GM18861 (cell line): ENCODE results near the gene C2CD2.

Source experiments
- ATAC-seq: cut with Tn5 transposase; IDR thresholded peaks from one replicate; pipeline ENCODE4 v1.9.1; 2021; ENCODE audit not compliant: unreplicated experiment

Gene C2CD2

GRCh38 chr21:41890355-41890754, 63.5 kb downstream of the C2CD2 start:
- no peak for ATAC-seq

GRCh38 chr21:41888749-41889376, 65.0 kb downstream of the C2CD2 start:
- ATAC-seq: no peak

DNA sequence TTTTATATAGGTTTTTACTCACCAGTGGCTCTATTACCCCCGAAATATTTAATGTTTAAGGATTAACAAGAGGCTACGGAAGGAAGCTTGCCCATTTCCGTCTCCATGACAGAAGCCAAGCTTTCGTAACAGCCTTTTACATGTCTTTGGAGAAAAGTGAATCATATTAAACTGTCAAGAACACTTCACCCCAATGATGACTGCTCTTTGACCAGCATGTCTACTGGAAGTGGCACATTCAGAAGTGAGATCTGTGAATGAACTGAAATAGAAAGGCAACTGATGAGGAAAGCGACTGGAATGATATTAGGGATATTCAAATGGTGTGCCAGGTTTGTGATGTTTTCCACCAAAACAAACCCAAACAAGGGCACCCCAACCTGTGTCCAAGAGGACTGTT, 66.2 kb downstream of the C2CD2 start:
- no peak for ATAC-seq

GRCh38 chr21:41886328-41886727, 67.5 kb downstream of the C2CD2 start:
- no peak for ATAC-seq

DNA sequence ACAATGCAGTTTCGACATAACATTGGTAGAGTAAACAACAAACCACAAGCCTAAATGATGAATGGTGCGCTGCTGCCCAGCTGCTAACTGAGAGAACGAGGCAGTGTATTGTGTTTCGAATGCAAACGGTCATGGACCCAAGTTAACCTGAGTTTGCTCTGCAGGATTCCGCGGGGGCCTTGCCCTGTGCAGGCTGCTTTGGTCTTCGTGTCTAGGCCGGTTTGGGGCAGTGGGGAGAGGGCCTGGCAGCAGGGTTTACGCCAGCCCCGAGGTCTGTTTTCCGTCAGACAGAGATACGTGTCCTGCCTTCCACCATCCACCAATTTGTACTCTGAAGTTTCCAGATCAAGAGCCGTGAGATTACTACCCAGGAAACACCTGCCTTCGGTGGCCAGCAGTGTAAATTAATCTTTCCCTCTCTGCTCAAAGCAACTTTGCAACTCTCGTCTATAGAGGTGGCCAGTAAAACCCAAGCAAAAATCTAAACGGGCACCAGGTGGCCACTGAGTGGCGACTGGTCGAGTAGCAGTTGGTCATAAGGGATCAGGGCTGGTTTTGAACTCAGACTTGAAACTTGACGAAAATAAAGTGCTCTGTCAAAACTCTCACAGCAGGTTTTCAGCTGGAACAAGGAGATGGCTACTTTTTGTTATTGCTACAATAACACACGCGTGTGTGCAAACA, 68.3 kb downstream of the C2CD2 start:
- no peak for ATAC-seq

DNA sequence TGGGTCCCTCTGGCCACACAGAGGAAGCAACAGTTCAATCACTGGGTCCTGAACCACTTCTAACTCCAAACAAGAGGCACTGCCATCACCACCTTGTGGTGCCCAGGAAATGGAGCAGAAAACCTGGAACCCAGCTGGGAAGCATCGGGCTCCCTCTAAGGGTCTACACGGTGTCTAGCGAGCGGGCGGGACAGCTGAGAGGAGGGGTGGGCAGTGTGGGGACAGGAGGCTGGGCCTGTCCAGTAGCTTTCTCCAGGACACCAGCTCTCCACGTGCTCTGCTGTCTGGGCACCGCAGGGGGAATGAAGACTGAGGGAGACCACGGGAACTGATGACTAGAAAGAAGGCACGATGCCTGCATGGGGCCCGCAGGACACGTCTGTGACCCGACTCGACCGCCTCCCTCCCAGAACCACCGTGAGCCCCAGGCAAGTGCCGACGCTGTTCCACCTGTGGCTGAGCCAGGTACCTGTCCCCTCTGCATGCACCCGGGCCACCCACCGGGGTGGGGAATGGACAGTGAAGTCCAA, 69.3 kb downstream of the C2CD2 start:
- no peak for ATAC-seq

- ATAC-seq: no peak
Observed at GRCh38 chr21:41883582-41883981, 70.2 kb downstream of the C2CD2 start.

DNA sequence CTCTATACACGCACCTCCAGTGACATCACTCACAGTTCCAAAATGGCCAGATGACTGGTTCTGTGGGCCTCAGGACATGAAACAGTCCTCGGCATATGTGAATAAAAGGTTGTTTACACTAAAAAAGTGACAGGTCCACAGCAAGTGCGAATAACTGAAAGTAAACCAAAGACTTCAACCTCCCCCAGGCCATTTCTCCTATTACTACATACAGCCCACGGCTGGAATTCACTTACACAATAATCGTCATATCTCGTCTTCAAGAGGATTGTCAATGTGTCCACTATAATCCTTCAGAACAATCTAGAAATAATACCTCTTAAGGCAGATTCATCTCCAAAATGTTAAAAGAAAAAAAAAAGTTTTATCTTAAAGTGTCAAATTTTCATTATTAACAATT, 72.8 kb downstream of the C2CD2 start:
- no peak for ATAC-seq

- ATAC-seq: no peak
Observed at GRCh38 chr21:41880153-41880552, 73.7 kb downstream of the C2CD2 start.

DNA sequence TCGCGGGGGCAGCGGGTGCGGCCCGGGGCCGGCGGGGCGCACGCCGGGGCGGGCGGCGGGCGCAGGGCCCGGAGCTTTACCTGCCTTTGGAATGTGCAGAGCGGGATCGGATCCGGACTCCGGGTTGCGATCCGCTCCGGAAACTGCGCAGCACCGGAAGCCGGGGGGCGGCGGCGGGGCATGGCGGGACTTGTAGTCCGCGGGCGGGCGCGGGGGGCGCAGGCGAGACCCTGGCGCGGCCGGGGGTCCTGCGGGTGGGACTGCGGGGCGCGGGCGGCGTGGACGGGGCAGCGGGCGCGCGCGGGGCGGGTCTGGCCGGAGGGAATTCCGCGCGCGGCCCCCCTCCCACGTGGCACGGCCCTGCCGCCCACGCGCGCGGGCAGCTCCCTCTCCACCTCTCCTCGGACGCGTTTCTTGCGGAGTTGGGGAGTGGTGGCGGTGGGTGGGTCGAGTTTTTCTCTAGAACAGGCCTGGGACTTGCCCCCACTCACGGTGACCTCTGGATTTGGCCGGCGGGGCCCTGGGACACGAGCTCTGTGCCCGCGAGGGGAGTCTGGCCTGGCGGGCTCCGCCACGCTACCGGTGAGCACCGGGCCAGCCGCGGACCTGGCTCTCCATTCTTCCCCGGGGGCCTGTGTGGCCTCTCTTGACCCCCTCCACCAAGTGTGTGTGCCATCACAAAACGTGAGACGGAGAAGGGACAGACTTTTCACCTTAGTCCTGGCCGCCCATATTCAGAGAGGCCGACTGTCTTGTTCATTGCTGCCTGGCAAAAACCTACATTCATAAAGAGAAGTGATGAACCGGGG, 74.4 kb downstream of the C2CD2 start, which contains the start of gene PRDM15:
Gene PRDM15, minus strand, starts transcription at position 155 of the 809 bp plus-strand sequence. CDS start 18,981 bp downstream, outside the sequence.
- ATAC-seq: peak; percentile 33

DNA sequence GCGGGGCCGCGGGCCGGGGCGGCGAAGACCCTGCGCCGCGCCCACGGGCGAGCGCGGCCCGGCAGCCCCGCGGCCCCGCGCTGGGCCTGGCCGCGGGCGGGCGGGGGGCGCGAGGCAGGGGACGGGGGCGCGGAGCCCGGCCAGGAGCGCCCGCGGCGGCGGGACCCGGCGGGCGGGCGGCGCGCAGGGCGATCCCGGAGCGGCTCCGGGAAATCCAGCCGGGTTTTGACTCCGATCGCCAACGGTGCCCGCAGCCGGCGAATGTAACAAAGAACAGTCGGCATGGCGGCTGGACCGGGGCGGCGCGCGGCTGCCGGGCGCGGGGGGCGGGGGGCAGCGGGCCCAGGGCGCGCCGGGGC, 75.0 kb downstream of the C2CD2 start:
- peak; percentile 51 for ATAC-seq

- ATAC-seq: peak; percentile 21
Observed at GRCh38 chr21:41877901-41878830, 75.7 kb downstream of the C2CD2 start.

DNA sequence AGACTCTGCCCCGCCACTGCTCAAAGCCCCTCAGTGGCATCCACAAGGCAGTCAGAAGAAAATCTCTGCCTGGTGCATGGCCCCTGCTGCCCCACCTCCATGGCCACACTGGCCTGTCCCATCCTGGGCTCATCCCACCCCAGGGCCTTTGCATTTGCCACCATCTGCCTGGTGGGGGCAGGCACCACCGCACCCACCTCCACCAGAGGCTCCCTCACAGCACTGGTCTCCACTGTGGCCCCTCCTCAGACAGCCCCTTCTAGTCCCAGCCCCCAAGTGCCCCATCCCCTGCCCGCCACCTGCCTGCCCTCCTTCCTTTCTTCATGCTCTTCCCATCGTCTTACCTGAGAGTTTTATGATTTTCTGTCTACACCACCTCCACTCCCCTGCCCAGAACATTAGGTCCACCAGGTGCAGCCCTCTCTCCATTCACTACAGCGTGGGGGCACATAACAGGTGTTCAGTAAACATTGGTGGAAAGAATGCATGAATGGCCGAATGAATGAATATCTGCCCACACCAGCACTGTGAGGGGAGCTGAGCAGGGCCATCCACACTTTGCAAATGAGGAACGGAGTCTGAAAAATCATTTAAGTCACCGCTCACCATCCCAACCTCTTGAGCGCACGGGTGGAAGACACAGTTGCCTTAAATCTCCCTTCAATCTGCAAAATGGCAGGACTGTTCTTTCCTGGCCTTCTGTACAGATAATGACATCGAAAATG, 76.7 kb downstream of the C2CD2 start:
- no peak for ATAC-seq

- ATAC-seq: no peak
Observed at GRCh38 chr21:41876396-41876795, 77.4 kb downstream of the C2CD2 start.

DNA sequence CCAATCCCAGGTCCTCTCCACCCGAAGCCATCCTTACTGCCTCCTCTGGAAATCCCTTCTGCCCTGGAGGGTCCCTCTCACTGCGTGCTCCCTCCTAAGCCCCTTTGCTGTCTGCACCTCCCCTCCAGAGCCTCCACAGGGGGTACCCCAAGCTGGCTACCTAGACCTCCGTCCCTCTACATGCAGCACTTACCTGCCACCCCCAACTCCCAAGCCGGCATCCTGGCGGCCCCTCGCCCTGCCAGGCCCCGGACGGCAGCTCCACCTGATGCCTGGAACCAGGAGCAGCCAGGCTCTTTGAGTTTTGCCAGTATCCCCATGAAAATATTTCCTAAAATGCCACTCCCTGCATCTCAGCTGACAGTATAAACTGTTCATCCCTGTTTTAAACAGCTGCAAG, 78.7 kb downstream of the C2CD2 start:
- no peak for ATAC-seq

DNA sequence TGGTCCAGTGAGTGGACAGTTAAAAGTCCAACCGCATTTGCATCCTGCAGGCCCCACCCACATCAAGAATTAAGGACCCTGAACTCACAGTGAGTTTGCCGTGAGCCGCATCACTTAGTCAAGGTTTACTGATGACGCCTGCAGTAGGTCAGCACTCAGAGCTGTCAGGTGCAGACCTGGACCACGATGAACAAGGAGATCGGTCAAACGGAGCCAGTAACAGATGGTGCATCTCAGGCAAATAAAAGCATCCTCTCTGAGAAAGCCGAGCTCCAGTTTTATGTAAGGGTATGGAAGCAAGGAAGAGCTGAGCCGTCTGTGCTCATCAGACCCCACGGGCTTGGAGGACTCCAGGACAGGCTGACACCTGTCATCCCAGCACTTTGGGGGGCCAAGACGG, 79.2 kb downstream of the C2CD2 start:
- ATAC-seq: no peak

- no peak for ATAC-seq
Observed at GRCh38 chr21:41873426-41873825, 80.4 kb downstream of the C2CD2 start.

- ATAC-seq: no peak
Observed at GRCh38 chr21:41873005-41873404, 80.8 kb downstream of the C2CD2 start.

- no peak for ATAC-seq
Observed at GRCh38 chr21:41871293-41872030, 82.4 kb downstream of the C2CD2 start.
